GM19238 (cell line): ENCODE measurements around the gene KLHL21.
A peak's percentile ranks its signal among the peaks of the same experiment; 100 is the strongest.

ENCODE experiments used
- DNase-seq: peaks from one replicate; pipeline ENCODE4 v3.0.0; 2011; ENCODE audit warnings: low spot score; ENCODE audit not compliant: insufficient read length

KLHL21 gene

DNA sequence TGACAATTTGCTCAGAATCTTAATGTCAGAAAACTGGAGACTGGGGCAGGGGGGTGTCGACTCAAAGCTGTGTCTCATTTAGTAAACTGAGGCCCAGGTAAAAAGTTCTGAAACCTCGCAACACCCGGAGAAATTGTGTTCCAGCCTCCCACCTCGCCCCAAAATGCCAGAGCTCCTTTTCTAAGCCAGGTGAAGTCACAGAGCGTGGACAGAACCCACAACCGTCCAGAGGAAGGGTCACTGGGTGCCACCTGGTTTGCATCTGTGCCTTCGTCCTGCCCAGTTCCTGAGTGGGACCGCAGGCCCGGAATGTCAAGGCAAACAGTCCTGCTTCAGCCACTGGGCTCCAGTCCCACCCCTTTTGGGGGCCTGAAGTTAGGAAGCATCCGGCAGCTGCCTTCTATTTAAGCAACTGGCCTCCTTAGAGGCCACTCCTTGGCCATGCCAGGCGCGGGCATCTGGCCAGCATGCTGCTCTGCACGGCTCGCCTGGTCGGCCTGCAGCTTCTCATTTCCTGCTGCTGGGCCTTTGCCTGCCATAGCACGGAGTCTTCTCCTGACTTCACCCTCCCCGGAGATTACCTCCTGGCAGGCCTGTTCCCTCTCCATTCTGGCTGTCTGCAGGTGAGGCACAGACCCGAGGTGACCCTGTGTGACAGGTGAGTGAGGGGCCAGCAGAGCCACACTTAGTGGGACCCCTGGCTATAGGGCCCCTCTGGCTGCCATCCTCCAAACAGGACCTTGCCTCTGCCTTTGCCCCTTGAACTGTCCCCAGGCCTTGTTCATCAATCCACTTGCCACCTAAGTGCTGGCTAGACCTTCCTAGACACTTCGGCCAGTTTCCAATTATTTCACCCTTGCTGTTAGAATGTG, 47.5 kb downstream of the KLHL21 start, which contains the start of gene TAS1R1:
Gene TAS1R1 (plus strand): TSS at position 401 of the 872 bp plus-strand sequence. CDS start 67 bp downstream, at position 468.
- DNase-seq = no peak

- DNase-seq = peak; percentile 97
These were observed 48.4 kb downstream of the KLHL21 start, which contains the start of gene NOL9 for GRCh38 chr1:6554031-6554906. TSS of gene NOL9 (minus strand) at chr1:6554513. CDS start at chr1:6554502, 11 bp downstream.

DNA sequence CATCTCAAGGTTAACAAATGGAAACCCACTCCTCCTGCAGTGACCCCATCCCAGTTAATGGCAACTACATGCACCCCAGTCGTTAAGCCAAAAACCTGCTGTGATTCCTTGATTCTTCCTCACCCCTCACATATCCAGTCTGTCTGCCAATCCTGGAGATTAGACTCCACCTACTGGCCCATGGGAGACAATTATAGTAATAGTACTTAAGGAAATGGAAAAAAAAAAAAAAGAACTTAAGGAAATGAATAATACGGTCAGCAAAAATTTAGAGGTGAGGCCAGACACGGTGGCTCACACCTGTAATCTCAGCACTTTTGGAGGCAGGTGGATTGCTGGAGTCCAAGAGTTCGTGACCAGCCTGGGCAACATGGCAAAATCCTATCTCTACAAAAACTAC, 55.4 kb downstream of the KLHL21 start:
- DNase-seq = no peak

GRCh38 chr1:6546326-6546725, 56.3 kb downstream of the KLHL21 start:
- no peak for DNase-seq

DNA sequence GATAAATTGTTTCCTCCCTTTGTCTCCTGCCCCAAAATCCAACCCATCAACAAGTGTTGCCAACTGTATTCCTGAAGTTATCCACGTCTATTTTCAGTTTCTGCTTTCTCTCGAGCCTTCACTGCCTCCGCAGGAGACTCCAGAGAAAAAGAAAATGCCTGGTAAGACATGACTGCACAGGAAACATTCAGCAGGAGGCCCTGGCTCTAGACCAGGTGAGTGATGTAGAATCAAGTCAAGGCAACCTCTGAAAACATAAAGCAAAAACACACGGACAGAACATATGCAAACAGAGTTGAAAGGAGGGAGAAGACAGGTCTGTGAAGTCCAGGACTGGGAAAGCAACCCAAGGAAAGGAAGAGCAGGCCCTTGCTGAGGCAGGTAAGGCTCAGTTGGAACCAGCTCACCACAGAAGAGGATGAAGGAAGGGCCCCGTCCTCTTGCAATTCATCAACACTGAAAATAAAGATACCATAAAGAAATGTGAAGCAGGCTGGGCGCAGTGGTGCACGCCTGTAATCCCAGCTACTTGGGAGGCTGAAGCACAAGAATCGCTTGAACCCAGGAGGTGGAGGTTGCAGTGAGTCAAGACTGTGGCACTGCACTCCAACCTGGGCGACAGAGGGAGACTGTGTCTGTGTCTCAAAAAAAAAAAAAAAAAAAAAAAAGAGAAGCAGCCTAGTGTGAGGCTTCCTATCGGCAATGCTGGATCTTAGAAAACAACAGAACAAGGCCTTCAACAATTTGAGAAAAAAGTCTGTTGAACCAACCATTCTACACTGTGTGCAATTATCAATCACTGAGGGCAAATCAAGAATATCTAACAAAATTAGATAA, 57.2 kb downstream of the KLHL21 start:
- no peak for DNase-seq

GRCh38 chr1:6544831-6545230, 57.8 kb downstream of the KLHL21 start:
- no peak for DNase-seq
